Suprapubic skin (tissue), 3 donors: Measurements from ENCODE around the gene GABRE.

Source experiments
- EP300 ChIP-seq: sonication (generic); formaldehyde crosslinking; IDR thresholded peaks from one replicate; pipeline ENCODE4 v1.6.1; 2017; ENCODE audit warnings: antibody characterized with exemption
- POLR2A ChIP-seq, 2 donors: fragments of 450-650 bp; IDR thresholded peaks; one replicate each; pipeline ENCODE4 v1.6.1; 2017; ENCODE audit warnings: antibody characterized with exemption in 2 of 2, mild to moderate bottlenecking in 2 of 2, moderate library complexity in 2 of 2
- TF ChIP-seq, protein P1 (sequence below), 2 donors: fragments of 200-600 bp in 1 of 2; fragments of 450-650 bp in 1 of 2; sonication (generic) in 1 of 2; IDR thresholded peaks; one replicate each; pipeline ENCODE4 v1.5.1; 2016 to 2019; ENCODE audit warnings: antibody characterized with exemption in 2 of 2, mild to moderate bottlenecking in 1 of 2, moderate library complexity in 1 of 2

DNA sequence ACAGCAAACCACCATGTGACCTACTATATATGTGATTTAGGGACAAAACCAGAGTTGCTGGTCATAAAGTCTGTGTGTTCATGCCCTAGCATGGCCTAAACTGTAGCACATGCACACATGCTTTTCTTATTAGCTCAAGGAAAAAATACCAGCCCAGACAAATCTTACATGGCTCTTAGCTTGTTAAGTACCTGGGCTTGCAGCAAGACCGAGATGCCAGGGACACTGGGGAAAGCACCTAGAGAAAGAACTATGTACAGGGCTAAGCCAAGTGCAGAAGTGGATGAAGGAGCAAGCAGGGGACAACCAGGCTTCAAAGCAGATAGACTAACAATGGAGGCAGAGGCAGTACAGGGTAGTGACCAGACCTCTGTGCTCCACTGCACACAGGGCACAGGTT is 3.4 kb upstream of the GABRE start:
- TF ChIP-seq, protein P1, sequence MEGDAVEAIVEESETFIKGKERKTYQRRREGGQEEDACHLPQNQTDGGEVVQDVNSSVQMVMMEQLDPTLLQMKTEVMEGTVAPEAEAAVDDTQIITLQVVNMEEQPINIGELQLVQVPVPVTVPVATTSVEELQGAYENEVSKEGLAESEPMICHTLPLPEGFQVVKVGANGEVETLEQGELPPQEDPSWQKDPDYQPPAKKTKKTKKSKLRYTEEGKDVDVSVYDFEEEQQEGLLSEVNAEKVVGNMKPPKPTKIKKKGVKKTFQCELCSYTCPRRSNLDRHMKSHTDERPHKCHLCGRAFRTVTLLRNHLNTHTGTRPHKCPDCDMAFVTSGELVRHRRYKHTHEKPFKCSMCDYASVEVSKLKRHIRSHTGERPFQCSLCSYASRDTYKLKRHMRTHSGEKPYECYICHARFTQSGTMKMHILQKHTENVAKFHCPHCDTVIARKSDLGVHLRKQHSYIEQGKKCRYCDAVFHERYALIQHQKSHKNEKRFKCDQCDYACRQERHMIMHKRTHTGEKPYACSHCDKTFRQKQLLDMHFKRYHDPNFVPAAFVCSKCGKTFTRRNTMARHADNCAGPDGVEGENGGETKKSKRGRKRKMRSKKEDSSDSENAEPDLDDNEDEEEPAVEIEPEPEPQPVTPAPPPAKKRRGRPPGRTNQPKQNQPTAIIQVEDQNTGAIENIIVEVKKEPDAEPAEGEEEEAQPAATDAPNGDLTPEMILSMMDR (IDR thresholded peaks at IDR 0.05): no peak
- TF ChIP-seq POLR2A (IDR thresholded peaks at IDR 0.05) (no peak), EP300 (no peak)
